H1 (cell line): ENCODE measurements around the gene TBC1D22A. TPM values are rescaled to one million over a fixed set of nuclear protein-coding genes. Genes with fewer than 3 reads are reported as not detected.

Experiments used
- CTCF ChIA-PET: fragments of 300-600 bp; sonication (Branson Sonifier 250); formaldehyde crosslinking; loops from one replicate; lab custom pipeline; 2021; ENCODE audit not compliant: partially characterized antibody; lab: Charles Lee
- POLR2A ChIA-PET: fragments of 300-600 bp; sonication (Branson Sonifier 250); formaldehyde crosslinking; loops from one replicate; lab custom pipeline; 2021; ENCODE audit warnings: inconsistent platforms; ENCODE audit not compliant: partially characterized antibody; lab: Charles Lee
- DNase-seq, 2 experiments: peaks; one replicate each; pipeline versions ENCODE4 v3.0.0 to v3.0.0-alpha.2; 2010 to 2022; ENCODE audit warnings: low spot score in 2 of 2, low read depth in 1 of 2, mixed read lengths in 1 of 2
- FAIRE-seq: peaks from 2 replicates; lab custom pipeline; 2011; peaks lifted over from hg19 to GRCh38; lab: Jason Lieb, UNC
- H2AFZ ChIP-seq: 2 replicates; pipeline ENCODE4 v1.8.1; 2012; ENCODE audit warnings: low read length, inconsistent platforms
- H2AK5ac ChIP-seq: 2 replicates; pipeline ENCODE4 v1.6.1; 2013; ENCODE audit warnings: low read depth, low read length
- H2BK120ac ChIP-seq: replicated peaks from 2 replicates; pipeline ENCODE3; 2013; ENCODE audit warnings: low read depth, low read length, inconsistent platforms
- H2BK12ac ChIP-seq: 2 replicates; pipeline ENCODE4 v1.6.1; 2013; ENCODE audit warnings: low read depth, low read length
- H2BK15ac ChIP-seq: 2 replicates; pipeline ENCODE4 v1.6.1; 2013; ENCODE audit warnings: low read length
- H2BK20ac ChIP-seq: 2 replicates; pipeline ENCODE4 v1.6.1; 2013; ENCODE audit warnings: low read length
- H2BK5ac ChIP-seq: 2 replicates; pipeline ENCODE4 v1.6.1; 2013; ENCODE audit warnings: low read depth, low read length
- H3K14ac ChIP-seq: 2 replicates; pipeline ENCODE4 v1.6.1; 2013; ENCODE audit warnings: inconsistent platforms; ENCODE audit not compliant: insufficient read length
- H3K18ac ChIP-seq: 2 replicates; pipeline ENCODE4 v1.6.1; 2013; ENCODE audit warnings: low read length; ENCODE audit errors: extremely low read depth
- H3K23ac ChIP-seq: 2 replicates; pipeline ENCODE4 v1.6.1; 2013; ENCODE audit warnings: inconsistent platforms; ENCODE audit not compliant: insufficient read length
- H3K23me2 ChIP-seq: 2 replicates; pipeline ENCODE4 v1.6.1; 2013; ENCODE audit warnings: low read depth, low read length
- H3K27ac ChIP-seq: 2 replicates; pipeline ENCODE4 v1.6.1; 2011; ENCODE audit warnings: low read depth, low read length, inconsistent platforms
- H3K27me3 ChIP-seq, 4 experiments: replicated peaks in 1 of 4; 1 replicate in 1 of 4; 2 replicates in 3 of 4; pipeline versions ENCODE4 v1.6.1 to v1.8.1; 2011 to 2013; ENCODE audit warnings: low read length in 3 of 4, mild to moderate bottlenecking in 3 of 4, inconsistent platforms in 2 of 4, mixed read lengths in 2 of 4, moderate library complexity in 1 of 4; ENCODE audit not compliant: control insufficient read depth in 3 of 4, insufficient read depth in 3 of 4; ENCODE audit errors: extremely low read depth in 1 of 4
- H3K36me3 ChIP-seq, 4 experiments: 2 replicates each; pipeline versions ENCODE4 v1.6.1 to v1.8.1; 2011 to 2013; ENCODE audit warnings: mild to moderate bottlenecking in 4 of 4, low read length in 3 of 4, moderate library complexity in 2 of 4, control low read depth in 1 of 4, inconsistent platforms in 1 of 4; ENCODE audit not compliant: insufficient read depth in 4 of 4, control insufficient read depth in 2 of 4
- H3K4ac ChIP-seq: replicated peaks from 2 replicates; pipeline ENCODE3; 2013; ENCODE audit warnings: low read length, low read depth, mixed read lengths, inconsistent platforms; ENCODE audit not compliant: insufficient read length
- H3K4me1 ChIP-seq, 4 experiments: replicated peaks in 1 of 4; 1 replicate in 1 of 4; 2 replicates in 3 of 4; pipeline versions ENCODE4 v1.6.1 to v1.8.1; 2011 to 2013; ENCODE audit warnings: low read length in 3 of 4, inconsistent platforms in 2 of 4, mixed read lengths in 1 of 4; ENCODE audit not compliant: insufficient read depth in 4 of 4, control insufficient read depth in 3 of 4
- H3K4me2 ChIP-seq, 2 experiments: 2 replicates each; pipeline versions ENCODE4 v1.6.1 to v1.8.1; 2011 to 2013; ENCODE audit warnings: low read depth in 2 of 2, low read length in 2 of 2, control low read depth in 1 of 2, inconsistent platforms in 1 of 2, mild to moderate bottlenecking in 1 of 2; ENCODE audit not compliant: insufficient read depth in 1 of 2
- H3K4me3 ChIP-seq, 4 experiments: fragments of 200-600, 300-600 bp in 1 of 4; sonication (generic), shearing (Covaris generic), sonication (Bioruptor Twin) in 1 of 4; 2 replicates each; pipeline versions ENCODE4 v1.5.1 to v1.8.1; 2011 to 2016; ENCODE audit warnings: low read length in 4 of 4, low read depth in 3 of 4, control low read depth in 2 of 4, inconsistent platforms in 2 of 4, mild to moderate bottlenecking in 2 of 4, mixed read lengths in 1 of 4, moderate library complexity in 1 of 4; ENCODE audit not compliant: insufficient read depth in 2 of 4; ENCODE audit errors: extremely low read depth in 1 of 4
- H3K56ac ChIP-seq: replicated peaks from 2 replicates; pipeline ENCODE3; 2013; ENCODE audit warnings: low read depth, mild to moderate bottlenecking, mixed read lengths, low read length, inconsistent platforms; ENCODE audit not compliant: insufficient read length
- H3K79me1 ChIP-seq: 2 replicates; pipeline ENCODE4 v1.6.1; 2013; ENCODE audit warnings: low read depth, low read length, control low read depth
- H3K79me2 ChIP-seq, 2 experiments: 2 replicates each; pipeline versions ENCODE4 v1.6.1 to v1.8.1; 2012 to 2013; ENCODE audit warnings: low read length in 2 of 2, mild to moderate bottlenecking in 2 of 2, inconsistent platforms in 1 of 2; ENCODE audit not compliant: insufficient read depth in 2 of 2, control insufficient read depth in 1 of 2
- H3K9ac ChIP-seq, 4 experiments: replicated peaks in 1 of 4; 1 replicate in 1 of 4; 2 replicates in 3 of 4; pipeline versions ENCODE4 v1.6.1 to v1.8.1; 2011 to 2013; ENCODE audit warnings: low read depth in 3 of 4, low read length in 3 of 4, control low read depth in 2 of 4, mild to moderate bottlenecking in 2 of 4, moderate library complexity in 2 of 4, inconsistent platforms in 1 of 4; ENCODE audit errors: extremely low read depth in 1 of 4
- H3K9me3 ChIP-seq, 2 experiments: 2 replicates each; pipeline versions ENCODE4 v1.6.1 to v1.8.1; 2012 to 2013; ENCODE audit warnings: mild to moderate bottlenecking in 2 of 2, moderate library complexity in 2 of 2, control low read depth in 1 of 2, inconsistent platforms in 1 of 2, low read depth in 1 of 2, low read length in 1 of 2, mixed read lengths in 1 of 2; ENCODE audit not compliant: insufficient read depth in 2 of 2
- H4K20me1 ChIP-seq, 2 experiments: replicated peaks in 1 of 2; 2 replicates each; pipeline versions ENCODE3 to v1.8.1; 2011 to 2013; ENCODE audit warnings: inconsistent platforms in 2 of 2, low read length in 2 of 2, mild to moderate bottlenecking in 1 of 2; ENCODE audit not compliant: insufficient read depth in 2 of 2, control insufficient read depth in 1 of 2
- H4K5ac ChIP-seq: 2 replicates; pipeline ENCODE4 v1.6.1; 2013; ENCODE audit warnings: low read length, low read depth, mixed read lengths, inconsistent platforms; ENCODE audit not compliant: insufficient read length
- H4K8ac ChIP-seq: 2 replicates; pipeline ENCODE4 v1.8.0; 2013; ENCODE audit warnings: mild to moderate bottlenecking, moderate library complexity, low read length, inconsistent platforms; ENCODE audit not compliant: insufficient read depth; ENCODE audit errors: extremely low read depth
- H4K91ac ChIP-seq: replicated peaks from 2 replicates; pipeline ENCODE3; 2013; ENCODE audit warnings: low read length, mixed read lengths, inconsistent platforms; ENCODE audit not compliant: insufficient read length
- CHD1 ChIP-seq: IDR thresholded peaks from 2 replicates; pipeline ENCODE4 v1.6.1; 2012; ENCODE audit warnings: low read depth, low read length, improper control_type of control experiment
- KDM5A ChIP-seq: fragments of 200-600 bp; IDR thresholded peaks from 2 replicates; pipeline ENCODE4 v1.7.1; 2012; ENCODE audit warnings: mild to moderate bottlenecking, low read length, inconsistent platforms, mixed read lengths
- POLR2A ChIP-seq, 2 experiments: IDR thresholded peaks; 1 replicate in 1 of 2; 2 replicates in 1 of 2; pipeline ENCODE4 v1.6.1; 2011; ENCODE audit warnings: low read depth in 2 of 2, low read length in 2 of 2, mild to moderate bottlenecking in 2 of 2; ENCODE audit errors: control extremely low read depth in 1 of 2
- WGBS, 2 experiments: shearing (Covaris generic) in 1 of 2; methylation state at CpG; one replicate each; pipeline versions ENCODE4 v1.1.6 to v1.1.7; 2013 to 2015; ENCODE audit warnings: low lambda C conversion rate in 2 of 2, mixed read lengths in 2 of 2, inconsistent platforms in 1 of 2, low coverage in 1 of 2, missing lambda C conversion rate in 1 of 2; ENCODE audit not compliant: insufficient replicate concordance in 2 of 2, insufficient coverage in 1 of 2, insufficient read length in 1 of 2; ENCODE audit errors: extremely low coverage in 1 of 2, missing lambda C conversion rate in 1 of 2; 5-methylcytosine and 5-hydroxymethylcytosine counted together
- polyA plus RNA-seq, 7 experiments: library from polyadenylated mRNA; depleted of rRNA in 3 of 7; stranded (reverse) in 5 of 7; unstranded in 2 of 7; fragments of >200 nt in 5 of 7; fragments of 200-250 nt in 2 of 7; gene quantifications; 1 replicate in 5 of 7; 2 replicates in 1 of 7; 4 replicates in 1 of 7; pipeline versions ENCODE4 v1.2.1 to v1.2.3, GENCODE V29; 2011 to 2013; ENCODE audit warnings: missing spikeins in 2 of 7, mixed read lengths in 2 of 7
- total RNA-seq: library from RNA; stranded (reverse); fragmentation: NEBNext Ultra II Directional; extraction: Animal tissue kit (Norgen Biotek cat#: 25700); gene quantifications from 2 replicates; pipeline ENCODE4 v1.2.1, GENCODE V29; 2021

Gene TBC1D22A
- total and polyA plus RNA-seq, 2 of the 8 experiments (the other 6 are each of a cell fraction or from before 2014, with no cell fraction given), result 11.9 to 18.4 TPM

DNA sequence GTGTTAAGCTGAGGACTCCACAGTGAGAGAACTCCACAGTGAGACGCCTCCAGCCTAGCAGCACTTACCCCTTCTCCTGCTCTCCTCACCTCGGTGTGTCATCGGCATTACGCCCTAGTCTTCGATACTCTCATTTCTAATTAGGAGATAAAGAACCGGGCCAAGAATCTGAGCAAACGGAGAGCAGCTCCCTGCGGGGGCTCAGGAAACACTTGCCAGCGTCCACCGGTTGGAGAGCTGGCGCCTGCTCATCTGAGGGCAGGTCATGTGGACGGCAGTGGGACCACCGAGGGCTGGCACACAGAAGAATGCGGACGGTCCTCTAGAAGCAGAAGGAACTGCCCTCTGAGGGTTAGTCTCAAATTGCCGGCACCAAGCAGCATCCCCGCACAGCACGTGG is 37.4 kb upstream of the TBC1D22A start:
- Histone ChIP-seq H3K79me2 (peaks cover 0 to 9% of the 10 kb centered on the region in 2 experiments; a peak in 2 of 4 replicates), H4K20me1 (peaks cover 0 to 26% of the 10 kb centered on the region in 2 experiments), H3K9ac (no peak overlapping the region), H3K23ac (no peak overlapping the region), H3K4me1 (no peaks in the 10 kb centered on the region), H2AFZ (no peak overlapping the region), H3K4me2 (no peak overlapping the region), H4K91ac (no peak overlapping the region), H2BK120ac (no peak overlapping the region), H2BK20ac (no peak overlapping the region), H4K5ac (no peak overlapping the region)
- DNase-seq, result no peak
- POLR2A ChIA-PET, result interaction anchor here (0.6 to 1.6 kb wide), 2 partner anchors 37 to 489 kb away, joined by 3 to 5 read pairs; partner anchors contain the start of gene TBC1D22A
- FAIRE-seq, result no peak
- no peak for TF ChIP-seq POLR2A (IDR thresholded peaks at IDR 0.05; ENCODE audit: control extremely low read depth in 1 of 2, low read depth in 2 of 2, low read length in 2 of 2)
- TF ChIP-seq KDM5A, result no peak
- TF ChIP-seq CHD1, result no peak
- TF ChIP-seq, all 59 proteins: peak for 0
- Histone ChIP-seq H3K14ac (no peak overlapping the region), H3K79me1 (peaks cover 16% of the 10 kb centered on the region), H3K23me2 (0 out of 2 replicates have a peak, but pooled peaks cover 1% of the 10 kb centered on the region), H2BK12ac (no peak overlapping the region), H2BK5ac (no peak overlapping the region), H3K18ac (no peak overlapping the region), H2BK15ac (no peak overlapping the region), H3K4ac (no peak overlapping the region), H4K8ac (no peak overlapping the region), H2AK5ac (no peak overlapping the region), H3K27me3 (no peaks in the 10 kb centered on the region), H3K36me3 (peaks cover 0 to 4% (median 0%) of the 10 kb centered on the region in 4 experiments; a peak in 4 of 8 replicates), H3K9me3 (no peaks in the 10 kb centered on the region), H3K4me3 (no peak overlapping the region), H3K56ac (no peak overlapping the region), H3K27ac (no peak overlapping the region)
- CTCF ChIA-PET, result interaction anchor here (2.3 kb wide), 1 partner anchor 162 kb away, joined by 7 read pairs; no protein-coding TSS in a partner anchor
- 91% methylated on average over 18 of the region's 18 CpGs; no CpG with 5 or more reads in 1 of the 2 experiments for WGBS, 2 experiments
